ENCODE data around the gene HOXD13.

Gene HOXD13

DNA sequence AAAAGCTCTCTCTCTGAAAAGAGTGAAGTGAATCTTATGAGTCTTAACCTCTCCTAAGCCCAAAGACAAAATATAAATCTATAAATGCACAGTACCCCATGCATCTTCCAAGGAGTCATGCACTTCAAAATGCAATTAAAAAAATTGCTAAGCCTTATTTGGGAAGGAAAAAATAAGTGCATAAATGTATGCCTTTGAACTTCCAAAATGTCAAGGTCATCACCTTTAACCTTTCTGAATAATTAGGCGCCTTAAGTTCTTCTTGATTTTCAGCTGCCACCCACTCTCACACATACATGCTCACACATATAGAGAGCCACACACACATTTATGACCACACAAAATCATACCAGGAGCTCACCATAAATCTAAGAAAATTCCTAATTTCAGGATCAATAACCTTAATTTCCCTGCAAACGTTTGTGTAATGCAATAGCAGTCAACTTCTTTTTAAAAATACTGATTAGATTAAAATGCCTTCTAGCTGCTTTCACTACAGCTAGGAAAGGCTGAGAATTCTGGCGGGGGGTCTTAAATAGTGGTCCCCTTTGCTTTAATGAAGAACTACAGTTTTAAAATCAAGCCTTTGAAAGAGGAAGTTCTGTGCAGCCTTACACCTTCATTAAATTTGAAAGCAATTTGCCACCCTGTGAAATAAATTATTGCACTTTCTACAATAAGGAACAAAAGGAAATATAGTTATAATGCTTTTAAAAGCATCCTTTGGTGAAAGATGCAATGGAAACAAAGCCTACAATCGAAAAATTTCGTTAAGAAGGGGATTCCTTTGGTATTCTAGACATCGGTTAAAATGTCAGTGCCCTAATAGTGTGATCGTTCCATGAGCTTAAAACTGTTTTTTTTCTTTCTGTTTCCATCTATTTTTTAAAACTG is 18.1 kb downstream of the HOXD13 start:
- no peak overlapping the region for H3K4me3 ChIP-seq (ENCODE audit: extremely low read depth, insufficient read depth, low read length, poor library complexity, severe bottlenecking)
- H3K4me1 ChIP-seq (ENCODE audit: control insufficient read depth, insufficient read depth, low read length, poor library complexity, severe bottlenecking) = no peaks in the 10 kb centered on the region
- 27 to 55% methylated on average over 3 to 6 of the region's 7 CpGs for whole genome bisulfite sequencing, 2 experiments (ENCODE audit: insufficient coverage in 2 of 2)
- H3K36me3 ChIP-seq (ENCODE audit: control insufficient read depth, insufficient read depth, low read length) = no peaks in the 10 kb centered on the region
- no peaks in the 10 kb centered on the region for H3K9me3 ChIP-seq (ENCODE audit: control insufficient read depth, low read length)
- H3K27ac ChIP-seq (ENCODE audit: low read depth, low read length, severe bottlenecking) = no peak overlapping the region

DNA sequence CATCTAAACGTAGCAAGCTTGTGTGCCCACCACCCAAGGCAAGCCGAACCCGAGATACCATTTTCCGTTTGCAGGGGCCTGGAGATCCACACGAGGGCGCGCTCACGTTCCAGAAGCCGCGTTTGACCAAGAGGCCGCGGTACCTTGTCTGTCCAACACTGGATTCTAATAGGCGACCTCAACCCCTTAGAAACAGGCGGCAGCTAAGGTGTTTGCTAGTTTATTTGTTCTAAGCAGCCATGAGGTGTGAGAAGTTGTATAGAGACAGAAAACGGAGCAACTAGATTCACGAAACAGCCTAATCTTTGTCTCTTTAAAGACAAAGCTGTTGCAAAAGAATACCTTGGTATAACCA is 18.8 kb downstream of the HOXD13 start:
- H3K36me3 ChIP-seq (ENCODE audit: control insufficient read depth, insufficient read depth, low read length) = no peaks in the 10 kb centered on the region
- no peak overlapping the region for H3K4me3 ChIP-seq (ENCODE audit: extremely low read depth, insufficient read depth, low read length, poor library complexity, severe bottlenecking)
- no peak overlapping the region for H3K27ac ChIP-seq (ENCODE audit: low read depth, low read length, severe bottlenecking)
- WGBS, 2 experiments (ENCODE audit: insufficient coverage in 2 of 2) = 1 to 2% methylated on average over 8 to 14 of the region's 16 CpGs
- H3K9me3 ChIP-seq (ENCODE audit: control insufficient read depth, low read length) = no peaks in the 10 kb centered on the region
- H3K4me1 ChIP-seq (ENCODE audit: control insufficient read depth, insufficient read depth, low read length, poor library complexity, severe bottlenecking) = no peaks in the 10 kb centered on the region

DNA sequence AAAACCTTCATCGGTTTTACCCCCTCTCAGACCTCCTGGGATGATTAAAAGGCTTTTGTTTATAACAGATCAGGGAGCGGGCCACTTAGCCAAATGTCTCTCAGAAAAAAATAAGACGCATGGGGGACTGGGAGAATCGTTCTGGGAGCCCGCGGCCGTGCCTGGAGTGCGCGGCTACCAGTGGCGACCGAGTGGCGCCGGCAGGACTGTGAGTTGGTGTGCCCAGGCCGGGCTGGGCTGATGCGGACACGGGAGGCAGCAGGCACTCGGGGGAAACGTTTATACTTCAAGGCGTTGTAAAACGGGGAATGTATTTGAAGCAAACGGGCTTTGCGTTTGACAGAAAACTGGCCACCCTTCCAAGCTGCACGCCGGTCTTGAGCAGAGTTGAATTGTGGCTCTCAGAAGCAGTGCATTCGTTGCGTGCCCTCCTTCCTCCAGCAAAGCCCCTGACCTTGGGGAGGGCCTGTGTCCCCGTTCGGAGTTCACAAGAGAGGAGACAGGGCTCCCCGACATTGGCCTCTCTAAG is 19.4 kb downstream of the HOXD13 start:
- Histone ChIP-seq H3K27ac (ENCODE audit: low read depth, low read length, severe bottlenecking) (no peak overlapping the region), H3K4me1 (ENCODE audit: control insufficient read depth, insufficient read depth, low read length, poor library complexity, severe bottlenecking) (no peaks in the 10 kb centered on the region), H3K9me3 (ENCODE audit: control insufficient read depth, low read length) (peaks cover 3% of the 10 kb centered on the region), H3K36me3 (ENCODE audit: control insufficient read depth, insufficient read depth, low read length) (no peaks in the 10 kb centered on the region), H3K4me3 (ENCODE audit: extremely low read depth, insufficient read depth, low read length, poor library complexity, severe bottlenecking) (no peak overlapping the region)
- 2 to 5% methylated on average over 26 to 27 of the region's 29 CpGs for whole genome bisulfite sequencing, 2 experiments (ENCODE audit: insufficient coverage in 2 of 2)

DNA sequence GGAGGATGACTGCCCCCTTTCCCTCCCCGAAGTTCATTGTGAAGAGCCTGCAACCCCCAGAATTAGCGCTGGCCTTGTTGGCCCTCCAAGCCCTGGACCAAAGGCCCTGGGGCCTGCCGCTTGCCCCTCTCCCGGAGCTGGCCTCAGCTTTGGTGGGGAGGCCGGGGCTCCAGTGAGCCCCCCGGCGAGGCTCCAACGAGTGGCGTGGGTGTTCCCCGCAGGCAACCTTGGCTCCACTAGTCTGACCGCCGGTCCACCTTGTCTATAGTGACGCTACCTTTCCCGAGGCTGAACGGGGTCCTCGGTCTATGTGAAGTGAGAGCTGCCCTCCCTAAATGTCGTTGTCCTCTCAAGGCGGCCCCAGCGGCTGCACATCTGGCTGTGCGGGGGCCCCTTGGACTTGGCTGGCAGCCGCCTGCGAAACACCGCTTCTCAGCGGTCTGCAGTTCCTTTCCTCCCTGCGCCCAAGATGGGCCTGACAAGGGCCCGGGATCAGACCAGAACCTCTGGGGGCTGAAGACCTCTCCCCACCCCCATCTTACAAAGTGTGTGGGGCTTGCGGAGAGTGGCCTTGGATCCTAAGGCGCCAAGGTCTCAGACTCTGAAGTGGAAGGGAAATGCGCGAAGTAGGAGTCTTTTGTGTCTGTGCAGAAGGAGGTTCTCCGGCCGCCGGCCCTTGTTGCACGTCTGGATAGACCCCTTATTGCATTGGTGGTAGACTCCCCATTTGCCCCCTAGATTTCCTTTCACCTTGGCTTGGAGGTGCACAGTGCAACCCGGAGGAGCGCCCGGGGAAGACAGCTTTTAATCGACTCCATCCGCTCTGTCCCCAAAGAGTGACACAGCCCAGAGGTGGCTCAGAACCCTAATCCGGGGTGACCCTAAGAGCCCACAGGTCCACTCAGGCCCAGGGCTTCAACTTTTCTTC is 20.1 kb downstream of the HOXD13 start:
- Histone ChIP-seq H3K4me1 (ENCODE audit: control insufficient read depth, insufficient read depth, low read length, poor library complexity, severe bottlenecking) (no peaks in the 10 kb centered on the region), H3K9me3 (ENCODE audit: control insufficient read depth, low read length) (peaks cover 6% of the 10 kb centered on the region), H3K36me3 (ENCODE audit: control insufficient read depth, insufficient read depth, low read length) (no peaks in the 10 kb centered on the region), H3K4me3 (ENCODE audit: extremely low read depth, insufficient read depth, low read length, poor library complexity, severe bottlenecking) (no peak overlapping the region), H3K27ac (ENCODE audit: low read depth, low read length, severe bottlenecking) (no peak overlapping the region)
- 6 to 9% methylated on average over 19 to 32 of the region's 40 CpGs for WGBS, 2 experiments (ENCODE audit: insufficient coverage in 2 of 2)

DNA sequence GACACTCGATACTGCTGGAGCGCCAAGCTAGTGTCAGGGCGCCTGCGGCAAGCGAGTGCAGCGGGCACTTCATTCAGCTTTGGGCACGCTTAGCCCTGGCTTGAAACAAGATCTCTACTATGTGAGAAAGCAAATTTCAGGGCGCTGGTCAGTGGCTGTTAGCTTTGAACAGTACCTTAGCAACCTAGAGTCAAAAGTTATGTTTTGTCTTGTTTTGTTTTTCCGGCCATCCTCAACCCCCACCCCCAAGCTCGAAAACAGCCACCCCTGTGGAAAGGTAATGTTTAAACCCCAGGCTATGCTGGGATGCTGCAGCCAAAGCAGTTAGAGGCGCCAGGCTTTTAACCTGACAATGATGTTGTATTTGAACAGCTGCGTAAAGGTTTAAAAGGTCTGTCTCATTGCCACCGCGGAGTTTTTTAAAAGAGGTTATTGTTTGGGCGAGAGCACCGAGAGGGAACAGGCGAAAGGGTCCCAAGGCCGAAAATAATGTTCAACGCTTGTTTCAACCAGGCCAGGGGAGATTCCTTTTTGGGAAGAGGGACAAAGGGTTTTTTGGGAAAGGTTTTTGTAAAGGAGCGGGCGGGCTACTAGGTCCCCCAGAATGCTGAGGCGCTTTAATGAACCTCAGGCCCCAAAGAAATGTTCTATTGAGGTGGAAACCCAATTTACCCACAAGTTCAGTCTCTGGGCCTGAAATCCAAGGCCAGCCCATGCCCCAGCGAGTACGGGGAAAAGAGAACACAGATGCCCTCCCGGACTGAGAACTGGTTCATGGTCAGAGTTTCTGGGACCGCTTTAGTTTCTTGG is 21.8 kb downstream of the HOXD13 start:
- no peak overlapping the region for H3K4me3 ChIP-seq (ENCODE audit: extremely low read depth, insufficient read depth, low read length, poor library complexity, severe bottlenecking)
- no peak overlapping the region for H3K27ac ChIP-seq (ENCODE audit: low read depth, low read length, severe bottlenecking)
- 3 to 6% methylated on average over 20 to 21 of the region's 26 CpGs for WGBS, 2 experiments (ENCODE audit: insufficient coverage in 2 of 2)
- peaks cover 6% of the 10 kb centered on the region for H3K9me3 ChIP-seq (ENCODE audit: control insufficient read depth, low read length)
- H3K4me1 ChIP-seq (ENCODE audit: control insufficient read depth, insufficient read depth, low read length, poor library complexity, severe bottlenecking) = no peaks in the 10 kb centered on the region
- H3K36me3 ChIP-seq (ENCODE audit: control insufficient read depth, insufficient read depth, low read length) = no peaks in the 10 kb centered on the region

DNA sequence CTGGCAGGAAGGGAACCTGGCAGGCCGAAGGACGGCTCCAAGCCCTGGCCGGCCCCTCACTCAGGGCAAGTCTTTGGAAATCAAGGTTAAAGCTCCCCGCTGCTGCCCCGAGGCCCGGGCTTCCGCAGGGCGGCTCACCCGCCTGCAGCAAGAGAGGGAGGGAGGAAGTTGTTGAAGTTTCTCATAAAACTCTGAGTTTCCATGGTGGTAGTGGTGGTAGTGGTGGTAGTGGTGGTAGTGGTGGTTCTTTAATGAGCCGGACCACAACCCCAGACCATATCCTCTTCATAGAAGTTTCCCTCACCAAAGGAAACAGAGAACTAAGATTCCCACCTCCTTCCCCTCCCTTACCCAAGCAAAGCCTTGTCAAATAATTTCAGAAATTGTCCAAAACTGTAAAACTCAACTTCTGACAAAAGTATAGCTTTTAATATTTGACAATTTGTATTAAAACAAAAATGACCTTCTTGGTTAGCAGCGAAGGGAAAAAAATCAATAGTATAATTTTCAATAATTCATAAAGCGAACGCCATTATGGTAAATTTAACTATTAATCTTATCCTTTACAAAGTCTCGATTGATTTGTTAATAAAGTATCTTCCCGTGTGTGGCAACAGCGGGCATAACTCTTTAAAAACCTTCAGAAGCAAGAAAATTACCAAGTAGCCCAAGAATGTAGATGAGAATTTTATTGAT is 22.6 kb downstream of the HOXD13 start:
- Histone ChIP-seq H3K4me3 (ENCODE audit: extremely low read depth, insufficient read depth, low read length, poor library complexity, severe bottlenecking) (no peak overlapping the region), H3K36me3 (ENCODE audit: control insufficient read depth, insufficient read depth, low read length) (no peaks in the 10 kb centered on the region), H3K9me3 (ENCODE audit: control insufficient read depth, low read length) (peaks cover 6% of the 10 kb centered on the region), H3K4me1 (ENCODE audit: control insufficient read depth, insufficient read depth, low read length, poor library complexity, severe bottlenecking) (no peaks in the 10 kb centered on the region), H3K27ac (ENCODE audit: low read depth, low read length, severe bottlenecking) (no peak overlapping the region)
- 0 to 3% methylated on average over 7 to 9 of the region's 16 CpGs for WGBS, 2 experiments (ENCODE audit: insufficient coverage in 2 of 2)

DNA sequence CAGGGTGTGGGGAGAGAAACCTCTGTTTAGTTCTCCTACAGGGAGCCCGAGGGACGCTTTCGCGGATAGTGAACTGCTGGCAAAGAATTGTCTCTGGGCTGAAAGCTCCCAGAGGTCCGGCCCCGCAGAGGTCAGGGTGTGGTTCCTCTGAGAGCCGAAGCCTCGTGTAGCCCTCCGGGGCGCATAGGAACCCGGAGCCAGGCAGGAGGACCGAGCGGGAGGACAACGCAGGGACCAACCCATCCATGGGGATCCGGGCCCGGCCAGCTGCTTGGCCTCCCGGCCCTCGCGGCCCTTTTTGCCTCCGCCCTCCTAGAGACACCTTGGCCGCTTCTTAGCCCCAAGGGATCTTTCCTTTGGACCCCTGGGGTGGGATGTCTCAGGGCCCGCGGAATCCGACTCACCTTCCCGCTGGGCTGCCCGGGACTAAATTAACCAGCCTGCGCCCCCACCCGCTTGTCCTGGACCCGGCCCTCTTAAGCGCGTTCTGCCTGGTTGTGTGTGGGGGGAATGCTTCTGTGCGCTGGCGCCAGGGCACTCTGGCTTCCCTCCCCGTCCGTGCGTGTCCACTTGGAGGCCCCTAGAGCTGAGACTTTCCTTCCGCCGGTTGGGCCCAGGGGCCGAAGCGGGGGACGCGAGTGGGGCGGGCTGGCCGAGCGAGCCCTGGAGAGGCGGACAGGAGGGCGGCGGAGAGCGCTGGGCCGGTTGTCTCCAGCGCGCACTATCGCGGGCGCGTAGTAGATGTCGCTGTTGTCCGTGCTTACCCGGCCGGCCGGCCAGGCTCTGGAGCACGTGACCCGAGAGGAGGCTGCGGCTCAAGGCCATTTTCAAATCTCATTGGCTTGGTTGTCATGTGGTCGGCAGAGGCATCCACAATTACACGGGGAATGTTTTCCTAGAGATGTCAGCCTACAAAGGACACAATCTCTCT is 23.6 kb downstream of the HOXD13 start, which contains the start of gene HOXD10:
Gene HOXD10, plus strand, starts transcription at position 896 of the 931 bp plus-strand sequence. CDS start 56 bp downstream, outside the sequence.
- no peak within 1 kb of the TSS for H3K4me3 ChIP-seq (ENCODE audit: extremely low read depth, insufficient read depth, low read length, poor library complexity, severe bottlenecking)
- H3K36me3 ChIP-seq (ENCODE audit: control insufficient read depth, insufficient read depth, low read length) = no peaks in the 10 kb centered on the region
- H3K27ac ChIP-seq (ENCODE audit: low read depth, low read length, severe bottlenecking) = no peak within 1 kb of the TSS
- 2 to 3% methylated on average over 53 to 55 of the region's 66 CpGs for WGBS, 2 experiments (ENCODE audit: insufficient coverage in 2 of 2)
- H3K9me3 ChIP-seq (ENCODE audit: control insufficient read depth, low read length) = peaks cover 6% of the 10 kb centered on the region
- no peaks in the 10 kb centered on the region for H3K4me1 ChIP-seq (ENCODE audit: control insufficient read depth, insufficient read depth, low read length, poor library complexity, severe bottlenecking)

DNA sequence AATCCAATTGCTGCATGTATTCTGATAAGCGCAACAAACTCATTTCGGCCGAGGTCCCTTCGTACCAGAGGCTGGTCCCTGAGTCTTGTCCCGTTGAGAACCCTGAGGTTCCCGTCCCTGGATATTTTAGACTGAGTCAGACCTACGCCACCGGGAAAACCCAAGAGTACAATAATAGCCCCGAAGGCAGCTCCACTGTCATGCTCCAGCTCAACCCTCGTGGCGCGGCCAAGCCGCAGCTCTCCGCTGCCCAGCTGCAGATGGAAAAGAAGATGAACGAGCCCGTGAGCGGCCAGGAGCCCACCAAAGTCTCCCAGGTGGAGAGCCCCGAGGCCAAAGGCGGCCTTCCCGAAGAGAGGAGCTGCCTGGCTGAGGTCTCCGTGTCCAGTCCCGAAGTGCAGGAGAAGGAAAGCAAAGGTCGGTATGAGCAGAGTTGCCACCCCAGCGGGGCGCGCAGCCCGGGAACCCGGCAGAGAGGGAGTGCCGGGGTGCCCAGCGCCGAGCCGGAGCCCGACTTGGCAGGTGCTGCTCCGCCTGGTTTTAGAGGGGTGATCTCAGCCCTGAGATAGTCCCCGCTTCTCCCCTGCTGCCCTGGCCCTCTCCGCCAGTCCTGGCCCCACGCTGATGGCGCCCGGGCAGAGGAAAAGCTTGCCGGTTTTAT is 24.8 kb downstream of the HOXD13 start:
- H3K36me3 ChIP-seq (ENCODE audit: control insufficient read depth, insufficient read depth, low read length) = no peaks in the 10 kb centered on the region
- peaks cover 6% of the 10 kb centered on the region for H3K9me3 ChIP-seq (ENCODE audit: control insufficient read depth, low read length)
- H3K4me3 ChIP-seq (ENCODE audit: extremely low read depth, insufficient read depth, low read length, poor library complexity, severe bottlenecking) = no peak overlapping the region
- H3K27ac ChIP-seq (ENCODE audit: low read depth, low read length, severe bottlenecking) = no peak overlapping the region
- no peaks in the 10 kb centered on the region for H3K4me1 ChIP-seq (ENCODE audit: control insufficient read depth, insufficient read depth, low read length, poor library complexity, severe bottlenecking)
- WGBS, 2 experiments (ENCODE audit: insufficient coverage in 2 of 2) = 62 to 73% methylated on average over 33 to 38 of the region's 40 CpGs

All from mesodermal cell (in vitro differentiated cells).